Measurements from ENCODE around the gene PDE2A.

The PDE2A gene

GRCh38 chr11:72658989-72659640, 15.1 kb downstream of the PDE2A start:
- no peak for DNase-seq (ENCODE audit: low read depth, low spot score)

GRCh38 chr11:72657411-72658100, 16.7 kb downstream of the PDE2A start:
- DNase-seq (ENCODE audit: low read depth, low spot score): no peak

- DNase-seq (ENCODE audit: low read depth, low spot score): no peak
These were observed 18.2 kb downstream of the PDE2A start for GRCh38 chr11:72655896-72656464.

- no peak for DNase-seq (ENCODE audit: low read depth, low spot score)
These were observed 19.2 kb downstream of the PDE2A start for GRCh38 chr11:72655014-72655413.

GRCh38 chr11:72653649-72654048, 20.6 kb downstream of the PDE2A start:
- DNase-seq (ENCODE audit: low read depth, low spot score): no peak

GRCh38 chr11:72652873-72653630, 21.2 kb downstream of the PDE2A start:
- DNase-seq (ENCODE audit: low read depth, low spot score): no peak

- DNase-seq (ENCODE audit: low read depth, low spot score): no peak
These were observed 22.1 kb downstream of the PDE2A start for GRCh38 chr11:72652133-72652532.

GRCh38 chr11:72649215-72649976, 24.8 kb downstream of the PDE2A start:
- no peak for DNase-seq (ENCODE audit: low read depth, low spot score)

GRCh38 chr11:72648384-72649136, 25.7 kb downstream of the PDE2A start:
- no peak for DNase-seq (ENCODE audit: low read depth, low spot score)

GRCh38 chr11:72647882-72648281, 26.3 kb downstream of the PDE2A start:
- DNase-seq (ENCODE audit: low read depth, low spot score): no peak

- DNase-seq (ENCODE audit: low read depth, low spot score): no peak
These were observed 27.8 kb downstream of the PDE2A start for GRCh38 chr11:72646472-72646871.

- DNase-seq (ENCODE audit: low read depth, low spot score): no peak
These were observed 28.2 kb downstream of the PDE2A start for GRCh38 chr11:72646024-72646423.

GRCh38 chr11:72643547-72643946, 30.7 kb downstream of the PDE2A start:
- no peak for DNase-seq (ENCODE audit: low read depth, low spot score)

- peak; percentile 26 for DNase-seq (ENCODE audit: low read depth, low spot score)
These were observed 31.2 kb downstream of the PDE2A start for GRCh38 chr11:72642884-72643522.

GRCh38 chr11:72642043-72642883, 32.0 kb downstream of the PDE2A start:
- no peak for DNase-seq (ENCODE audit: low read depth, low spot score)

- DNase-seq (ENCODE audit: low read depth, low spot score): no peak
These were observed 32.6 kb downstream of the PDE2A start for GRCh38 chr11:72641522-72642042.

GRCh38 chr11:72639502-72640375, 34.5 kb downstream of the PDE2A start:
- no peak for DNase-seq (ENCODE audit: low read depth, low spot score)

GRCh38 chr11:72637926-72638325, 36.3 kb downstream of the PDE2A start:
- DNase-seq (ENCODE audit: low read depth, low spot score): no peak
